GM12873 (cell line): ENCODE results near the gene DOCK6.

Experiments
- CTCF ChIP-seq: IDR thresholded peaks from 2 replicates; pipeline ENCODE4 v1.5.1; 2012; ENCODE audit warnings: low read depth, mild to moderate bottlenecking, moderate library complexity, low read length, control low read depth; ENCODE audit not compliant: insufficient read depth; ENCODE audit errors: missing control alignments

DOCK6 gene

GRCh38 chr19:11236324-11237301 lies 25.7 kb downstream of the DOCK6 start:
- no peak for TF ChIP-seq CTCF

GRCh38 chr19:11234486-11235075 lies 27.7 kb downstream of the DOCK6 start:
- TF ChIP-seq CTCF = no peak

GRCh38 chr19:11233073-11233472 lies 29.3 kb downstream of the DOCK6 start:
- no peak for TF ChIP-seq CTCF

GRCh38 chr19:11232555-11232954 lies 29.8 kb downstream of the DOCK6 start:
- TF ChIP-seq CTCF = no peak

GRCh38 chr19:11230621-11231386 lies 31.5 kb downstream of the DOCK6 start:
- TF ChIP-seq CTCF = no peak

GRCh38 chr19:11227195-11227886 lies 35.0 kb downstream of the DOCK6 start:
- peak; percentile 44 for TF ChIP-seq CTCF
